Ascending aorta (tissue), 2 donors: ENCODE data around the gene TRIM10. TPM values are rescaled to one million over a fixed set of nuclear protein-coding genes. Genes with fewer than 3 reads are reported as not detected.
"Not testable (repeated sequence)": the region's sequence is repeated elsewhere in the genome, so short reads cannot be mapped to it uniquely, and the experiment has no call there.

Source experiments
- DNase-seq, 2 donors: peaks; one replicate each; pipeline ENCODE4 v3.0.0-alpha.2; 2019; ENCODE audit warnings: low spot score in 2 of 2
- H3K27ac ChIP-seq, 2 donors: fragments of 200-600 bp; sonication (generic); one replicate each; pipeline ENCODE4 v1.5.1; 2016 to 2017; ENCODE audit warnings: mild to moderate bottlenecking in 1 of 2
- H3K27me3 ChIP-seq: fragments of 200-600 bp; sonication (generic); one replicate; pipeline ENCODE4 v1.5.1; 2017
- H3K36me3 ChIP-seq, 2 donors: fragments of 200-600 bp; sonication (generic); one replicate each; pipeline ENCODE4 v1.5.1; 2016
- H3K4me1 ChIP-seq, 2 donors: fragments of 200-600 bp; sonication (generic); one replicate each; pipeline ENCODE4 v1.5.1; 2016 to 2017; ENCODE audit warnings: mild to moderate bottlenecking in 1 of 2
- H3K4me3 ChIP-seq, 2 donors: fragments of 200-600 bp; sonication (generic); one replicate each; pipeline ENCODE4 v1.5.1; 2016 to 2017; ENCODE audit warnings: mild to moderate bottlenecking in 1 of 2
- H3K9me3 ChIP-seq, 2 donors: fragments of 200-600 bp; sonication (generic); one replicate each; pipeline ENCODE4 v1.5.1; 2016
- intact Hi-C: fragments of 100-400 bp; cut with DNase I; formaldehyde crosslinking; loops from one replicate; pipeline ENCODE4 v1.15.1; 2023
- total RNA-seq: library from RNA; depleted of rRNA; stranded (reverse); fragments of >200 nt; gene quantifications from one replicate; pipeline ENCODE4 v1.1.0, GENCODE V29; 2016
- TF ChIP-seq, protein P1 (sequence below), 3 experiments: fragments of 200-600 bp in 2 of 3; fragments of 450-650 bp in 1 of 3; sonication (generic) in 2 of 3; IDR thresholded peaks; one replicate each; pipeline ENCODE4 v1.5.1; 2016 to 2019; ENCODE audit warnings: antibody characterized with exemption in 3 of 3, mild to moderate bottlenecking in 1 of 3, moderate library complexity in 1 of 3

Gene TRIM10
- total RNA-seq, 1 donor from 2014 or later = not detected

DNA sequence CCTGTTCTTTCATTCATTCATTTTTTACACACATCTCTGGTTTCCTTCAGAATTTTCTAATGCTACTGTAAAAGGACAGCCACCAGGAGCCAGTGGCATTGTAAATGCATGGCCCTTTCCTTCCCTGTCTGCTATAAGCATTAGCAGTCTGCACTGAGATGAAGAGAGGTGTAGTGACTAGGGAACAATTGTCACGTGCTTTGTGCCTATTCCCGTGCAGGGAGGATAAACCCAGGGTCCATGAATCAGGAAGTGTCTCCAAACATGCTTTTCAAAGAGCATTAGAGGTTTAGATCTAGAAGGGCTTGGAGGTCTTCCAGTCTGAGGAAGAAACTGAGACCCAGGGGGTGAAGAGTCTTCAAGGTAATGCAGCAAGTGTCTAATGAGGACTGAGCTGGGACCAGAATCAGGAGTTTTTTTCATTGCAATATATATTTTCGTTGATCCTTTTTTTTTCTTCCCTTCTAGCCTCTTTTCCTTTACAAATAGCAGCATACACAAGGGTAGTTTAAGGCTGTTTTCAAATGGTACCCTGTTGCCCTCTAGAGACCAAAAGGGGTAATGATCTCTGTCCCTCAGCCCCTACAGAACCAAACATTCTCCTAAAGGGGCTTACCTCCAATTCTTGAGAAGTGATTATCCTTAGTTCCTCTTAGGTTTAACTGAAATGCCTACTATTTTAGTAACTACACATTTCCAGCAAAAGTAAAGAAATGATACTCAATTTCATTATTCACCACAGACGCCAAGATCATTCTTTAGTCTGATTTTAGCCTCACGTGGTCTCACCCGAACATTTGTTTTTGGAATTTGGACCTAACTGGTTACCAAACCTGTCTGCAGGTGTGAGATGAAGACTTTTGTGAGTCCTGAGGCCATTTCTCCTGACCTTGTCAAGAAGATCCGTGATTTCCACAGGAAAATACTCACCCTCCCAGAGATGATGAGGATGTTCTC lies 8.9 kb upstream of the TRIM10 start:
- no peak overlapping the region for H3K27ac ChIP-seq
- H3K4me3 ChIP-seq = no peak overlapping the region
- H3K9me3 ChIP-seq = no peaks in the 10 kb centered on the region
- TF ChIP-seq, protein P1, sequence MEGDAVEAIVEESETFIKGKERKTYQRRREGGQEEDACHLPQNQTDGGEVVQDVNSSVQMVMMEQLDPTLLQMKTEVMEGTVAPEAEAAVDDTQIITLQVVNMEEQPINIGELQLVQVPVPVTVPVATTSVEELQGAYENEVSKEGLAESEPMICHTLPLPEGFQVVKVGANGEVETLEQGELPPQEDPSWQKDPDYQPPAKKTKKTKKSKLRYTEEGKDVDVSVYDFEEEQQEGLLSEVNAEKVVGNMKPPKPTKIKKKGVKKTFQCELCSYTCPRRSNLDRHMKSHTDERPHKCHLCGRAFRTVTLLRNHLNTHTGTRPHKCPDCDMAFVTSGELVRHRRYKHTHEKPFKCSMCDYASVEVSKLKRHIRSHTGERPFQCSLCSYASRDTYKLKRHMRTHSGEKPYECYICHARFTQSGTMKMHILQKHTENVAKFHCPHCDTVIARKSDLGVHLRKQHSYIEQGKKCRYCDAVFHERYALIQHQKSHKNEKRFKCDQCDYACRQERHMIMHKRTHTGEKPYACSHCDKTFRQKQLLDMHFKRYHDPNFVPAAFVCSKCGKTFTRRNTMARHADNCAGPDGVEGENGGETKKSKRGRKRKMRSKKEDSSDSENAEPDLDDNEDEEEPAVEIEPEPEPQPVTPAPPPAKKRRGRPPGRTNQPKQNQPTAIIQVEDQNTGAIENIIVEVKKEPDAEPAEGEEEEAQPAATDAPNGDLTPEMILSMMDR (IDR thresholded peaks at IDR 0.05) = peak; percentile 17 to 71 (median 63)
- intact Hi-C loops = no loop called here
- no peak for DNase-seq
- H3K4me1 ChIP-seq = peaks cover 0 to 5% of the 10 kb centered on the region in 2 donors
- H3K27me3 ChIP-seq = no peaks in the 10 kb centered on the region
- H3K36me3 ChIP-seq = no peaks in the 10 kb centered on the region

DNA sequence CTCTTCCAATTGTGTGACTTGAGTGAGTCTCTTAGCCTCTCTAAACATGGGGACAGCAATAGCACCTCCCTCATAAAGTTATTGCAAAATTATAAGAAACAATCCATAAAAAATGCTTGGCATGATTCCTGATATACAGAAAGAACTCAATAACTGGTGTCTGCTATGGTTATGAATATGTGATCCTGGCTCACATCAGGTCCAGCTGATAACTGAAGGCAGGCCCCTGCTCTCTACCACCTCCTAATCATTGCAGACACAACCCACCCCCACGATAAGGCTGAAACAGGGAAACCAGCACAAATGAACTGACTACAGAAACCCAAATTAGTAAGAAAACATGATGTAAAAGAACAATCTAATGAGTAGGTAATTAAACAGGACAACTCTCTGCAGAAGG lies 7.7 kb upstream of the TRIM10 start:
- no peak for DNase-seq
- intact Hi-C loops = no loop called here
- no peaks in the 10 kb centered on the region for H3K36me3 ChIP-seq
- H3K4me1 ChIP-seq = peaks cover 0 to 5% of the 10 kb centered on the region in 2 donors
- no peak overlapping the region for H3K27ac ChIP-seq
- H3K9me3 ChIP-seq = no peaks in the 10 kb centered on the region
- H3K4me3 ChIP-seq = no peak overlapping the region
- TF ChIP-seq, protein P1 (IDR thresholded peaks at IDR 0.05) = no peak
- no peaks in the 10 kb centered on the region for H3K27me3 ChIP-seq

DNA sequence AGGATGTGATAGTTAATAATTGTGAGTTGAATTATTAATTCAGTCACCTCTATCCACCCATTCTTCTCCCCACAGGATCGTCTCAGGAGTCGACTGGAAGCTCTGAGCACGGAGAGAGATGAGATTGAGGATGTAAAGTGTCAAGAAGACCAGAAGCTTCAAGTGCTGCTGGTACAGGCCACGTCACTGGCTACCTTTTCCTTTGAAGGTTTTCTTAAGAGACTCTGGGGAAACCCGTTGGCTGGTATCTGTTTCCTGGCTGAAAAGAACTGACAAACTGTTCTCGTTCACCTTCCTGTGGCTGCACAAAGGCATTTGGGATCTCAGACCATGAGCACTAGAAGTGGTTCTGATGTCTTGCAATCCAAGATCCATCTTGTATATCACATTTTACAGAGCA lies 6.1 kb upstream of the TRIM10 start:
- TF ChIP-seq, protein P1 (IDR thresholded peaks at IDR 0.05) = no peak
- intact Hi-C loops = no loop called here
- peaks cover 0 to 3% of the 10 kb centered on the region in 2 donors for H3K4me1 ChIP-seq
- no peaks in the 10 kb centered on the region for H3K9me3 ChIP-seq
- H3K27ac ChIP-seq = no peak overlapping the region
- H3K4me3 ChIP-seq = no peak overlapping the region
- no peaks in the 10 kb centered on the region for H3K27me3 ChIP-seq
- DNase-seq = no peak
- H3K36me3 ChIP-seq = no peaks in the 10 kb centered on the region

DNA sequence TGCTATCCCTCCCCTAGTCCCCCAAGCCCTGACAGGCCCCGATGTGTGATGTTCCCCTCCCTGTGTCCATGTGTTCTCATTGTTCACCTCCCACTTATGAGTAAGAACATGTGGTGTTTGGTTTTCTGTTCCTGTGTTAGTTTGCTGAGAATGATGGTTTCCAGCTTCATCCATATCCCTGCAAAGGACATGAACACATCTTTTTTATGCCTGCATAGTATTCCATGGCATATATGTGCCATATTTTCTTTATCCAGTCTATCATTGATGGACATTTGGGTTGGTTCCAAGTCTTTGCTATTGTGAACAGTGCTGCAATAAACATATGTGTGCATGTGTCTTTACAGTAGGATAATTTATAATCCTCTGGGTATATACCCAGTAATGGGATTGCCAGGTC lies 4.2 kb upstream of the TRIM10 start:
- H3K36me3 ChIP-seq, H3K4me3 ChIP-seq, DNase-seq, H3K4me1 ChIP-seq, H3K27ac ChIP-seq, intact Hi-C loops, H3K27me3 ChIP-seq, H3K9me3 ChIP-seq: not testable (repeated sequence)

DNA sequence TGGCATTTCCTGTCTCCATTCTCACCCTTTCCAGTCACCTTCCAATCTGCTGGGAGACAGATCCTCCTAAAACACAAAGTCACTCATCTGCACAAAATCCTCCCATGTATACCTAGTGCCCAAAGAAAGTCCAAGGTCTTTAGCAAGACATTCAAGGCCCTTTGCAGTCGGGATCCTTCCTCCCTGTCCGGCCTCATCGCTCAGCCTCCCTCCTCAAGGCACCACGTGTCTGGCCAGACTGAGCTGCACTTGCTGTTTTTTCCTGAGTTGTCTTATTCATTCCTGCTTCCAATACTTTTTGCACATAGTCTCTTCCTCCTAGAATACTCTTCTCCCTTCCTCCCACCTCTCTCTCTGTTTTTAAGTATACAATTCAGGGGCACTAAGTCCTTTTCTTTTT lies 3.7 kb upstream of the TRIM10 start:
- H3K4me3 ChIP-seq = no peak overlapping the region
- H3K4me1 ChIP-seq = no peaks in the 10 kb centered on the region
- H3K36me3 ChIP-seq = no peaks in the 10 kb centered on the region
- intact Hi-C loops = no loop called here
- H3K27ac ChIP-seq = no peak overlapping the region
- DNase-seq = no peak
- H3K27me3 ChIP-seq = no peaks in the 10 kb centered on the region
- TF ChIP-seq, protein P1 (IDR thresholded peaks at IDR 0.05) = no peak
- H3K9me3 ChIP-seq = no peaks in the 10 kb centered on the region

DNA sequence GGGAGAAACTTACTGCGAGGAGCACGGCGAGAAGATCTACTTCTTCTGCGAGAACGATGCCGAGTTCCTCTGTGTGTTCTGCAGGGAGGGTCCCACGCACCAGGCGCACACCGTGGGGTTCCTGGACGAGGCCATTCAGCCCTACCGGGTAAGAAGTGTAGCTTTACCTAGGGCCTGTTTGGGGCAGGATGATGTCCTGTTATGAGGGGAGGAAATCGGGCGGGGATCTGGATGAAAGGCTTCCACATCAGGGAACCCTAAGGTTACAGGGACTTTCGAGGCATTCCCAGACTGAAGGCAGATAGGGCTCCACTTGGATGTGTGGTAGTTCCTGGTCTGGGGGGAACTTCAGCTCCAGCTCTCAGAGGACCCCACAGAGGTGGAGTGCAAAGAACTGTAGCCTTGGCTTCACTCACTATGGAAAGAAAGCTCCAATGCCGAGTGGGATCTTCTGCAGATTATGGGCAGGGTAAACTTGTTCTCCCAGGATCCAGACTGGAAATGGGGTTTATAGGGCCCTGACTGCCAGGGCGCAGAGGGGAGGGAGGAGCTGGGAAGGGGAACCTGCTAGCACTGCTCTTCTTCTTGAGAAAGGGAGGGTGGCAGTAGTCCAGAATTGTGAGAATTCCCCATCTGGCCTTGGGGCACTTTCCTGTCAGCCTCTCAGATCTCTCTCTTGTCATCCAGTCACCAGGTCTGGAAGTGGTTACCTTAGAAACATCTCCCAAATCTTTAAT lies 3.1 kb upstream of the TRIM10 start:
- intact Hi-C loops = no loop called here
- TF ChIP-seq, protein P1 (IDR thresholded peaks at IDR 0.05) = no peak
- H3K4me1 ChIP-seq = no peaks in the 10 kb centered on the region
- no peak overlapping the region for H3K27ac ChIP-seq
- H3K9me3 ChIP-seq = no peaks in the 10 kb centered on the region
- no peaks in the 10 kb centered on the region for H3K27me3 ChIP-seq
- no peak overlapping the region for H3K4me3 ChIP-seq
- H3K36me3 ChIP-seq = no peaks in the 10 kb centered on the region
- no peak for DNase-seq
